K562 (cell line): ENCODE data around the gene SOST. TPM values are rescaled to one million over a fixed set of nuclear protein-coding genes. Genes with fewer than 3 reads are reported as not detected.

Source experiments
- BRCA1 ChIP-seq, 2 experiments: fragments of 450-650 bp in 1 of 2; sonication (generic) in 1 of 2; formaldehyde crosslinking in 1 of 2; IDR thresholded peaks; 2 replicates each; pipeline versions ENCODE4 v1.5.0 to v1.6.1; 2017 to 2020; ENCODE audit warnings: mild to moderate bottlenecking in 1 of 2, missing genetic modification reagents in 1 of 2
- JUND ChIP-seq, 2 experiments: IDR thresholded peaks; 2 replicates in 1 of 2; 3 replicates in 1 of 2; pipeline ENCODE4 v1.6.1; 2011; ENCODE audit warnings: borderline replicate concordance in 2 of 2, low read depth in 2 of 2, low read length in 2 of 2, improper control_type of control experiment in 1 of 2, missing biosample characterization in 1 of 2, missing genetic modification characterization in 1 of 2, missing genetic modification reagents in 1 of 2
- NCOA2 ChIP-seq, 2 experiments: fragments of 450-650 bp; IDR thresholded peaks; 2 replicates each; pipeline ENCODE4 v1.6.1; 2018; ENCODE audit warnings: mild to moderate bottlenecking in 2 of 2, moderate library complexity in 1 of 2; ENCODE audit not compliant: partially characterized antibody in 2 of 2
- RBM15 ChIP-seq: fragments of 200-400 bp; formaldehyde crosslinking; IDR thresholded peaks from 2 replicates; pipeline ENCODE4 v1.6.1; 2018; ENCODE audit warnings: mild to moderate bottlenecking, low read length, moderate library complexity; ENCODE audit not compliant: insufficient read depth
- SMARCE1 ChIP-seq: fragments of 450-650 bp; IDR thresholded peaks from 2 replicates; pipeline ENCODE4 v1.7.1; 2016; ENCODE audit warnings: mild to moderate bottlenecking
- ZC3H8 ChIP-seq: fragments of 450-650 bp; IDR thresholded peaks from 2 replicates; pipeline ENCODE4 v1.6.1; 2017
- polyA plus RNA-seq, 8 experiments: library from polyadenylated mRNA; depleted of rRNA in 4 of 8; stranded (reverse) in 5 of 8; unstranded in 3 of 8; fragments of >200 nt; fragmentation: Nextera tagmentation in 2 of 8; fragmentation: Illumina TruSeq in 1 of 8; extraction: Ambion mirVana in 2 of 8; extraction: Trizol in 1 of 8; gene quantifications; 2 replicates each; pipeline versions ENCODE4 v1.2.1 to v1.2.3, GENCODE V29; 2011 to 2014; ENCODE audit warnings: inconsistent platforms in 1 of 8, missing spikeins in 1 of 8
- total RNA-seq, 7 experiments: library from RNA; depleted of rRNA in 6 of 7; stranded (reverse); fragments of >200 nt in 6 of 7; fragmentation: Illumina TruSeq in 2 of 7; extraction: Trizol in 2 of 7; gene quantifications; 2 replicates each; pipeline versions ENCODE4 v1.2.1 to v1.2.3, GENCODE V29; 2011 to 2021; ENCODE audit warnings: low replicate concordance in 1 of 7
- TF ChIP-seq, protein P1 (sequence below), 2 experiments: fragments of 450-650 bp; formaldehyde crosslinking in 1 of 2; IDR thresholded peaks; 2 replicates each; pipeline versions ENCODE4 v1.4.0 to v1.6.1; 2014 to 2020; ENCODE audit warnings: mild to moderate bottlenecking in 2 of 2, borderline replicate concordance in 1 of 2, low read depth in 1 of 2
- TF ChIP-seq, protein P2 (sequence below): sonication (generic); formaldehyde crosslinking; IDR thresholded peaks from 2 replicates; pipeline ENCODE4 v1.8.1; 2023; ENCODE audit warnings: mild to moderate bottlenecking, missing genetic modification reagents
- TF ChIP-seq, protein P3 (sequence below): fragments of 450-650 bp; formaldehyde crosslinking; IDR thresholded peaks from 2 replicates; pipeline ENCODE4 v1.4.0; 2020; ENCODE audit warnings: mild to moderate bottlenecking, mixed read lengths
- TF ChIP-seq, protein P4 (sequence below): fragments of 250-450 bp; sonication (Bioruptor Pico); IDR thresholded peaks from 2 replicates; pipeline ENCODE4 v1.5.0; 2020; ENCODE audit warnings: mild to moderate bottlenecking
- TF ChIP-seq, protein P5 (sequence below): sonication (generic); formaldehyde crosslinking; IDR thresholded peaks from 2 replicates; pipeline ENCODE4 v1.8.0; 2022; ENCODE audit warnings: mild to moderate bottlenecking, missing genetic modification reagents, borderline replicate concordance

The SOST gene
- total and polyA plus RNA-seq, 9 of the 15 experiments (the other 6 are each of a cell fraction or from before 2014, with no cell fraction given), result not detected

DNA sequence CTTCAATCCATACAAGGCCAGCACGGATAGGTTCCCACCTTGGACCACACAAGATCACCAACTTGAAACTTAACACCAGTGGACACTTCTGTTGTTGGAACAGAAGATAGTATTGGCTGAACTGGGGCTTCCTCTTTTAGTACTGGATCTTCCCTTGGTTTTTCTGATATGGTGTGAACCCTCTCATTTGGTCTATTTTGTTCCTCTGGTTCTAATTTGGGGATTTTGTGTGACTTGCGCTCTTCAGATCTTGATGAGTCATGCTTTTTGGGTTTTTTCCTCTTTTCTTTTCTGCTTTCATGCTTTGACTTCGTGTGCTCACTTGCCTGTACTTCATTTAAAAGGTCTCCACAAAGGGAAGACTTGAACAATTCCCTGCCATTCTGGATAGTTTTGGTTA is 39.0 kb downstream of the SOST start (continued):
- TF ChIP-seq, protein P1, sequence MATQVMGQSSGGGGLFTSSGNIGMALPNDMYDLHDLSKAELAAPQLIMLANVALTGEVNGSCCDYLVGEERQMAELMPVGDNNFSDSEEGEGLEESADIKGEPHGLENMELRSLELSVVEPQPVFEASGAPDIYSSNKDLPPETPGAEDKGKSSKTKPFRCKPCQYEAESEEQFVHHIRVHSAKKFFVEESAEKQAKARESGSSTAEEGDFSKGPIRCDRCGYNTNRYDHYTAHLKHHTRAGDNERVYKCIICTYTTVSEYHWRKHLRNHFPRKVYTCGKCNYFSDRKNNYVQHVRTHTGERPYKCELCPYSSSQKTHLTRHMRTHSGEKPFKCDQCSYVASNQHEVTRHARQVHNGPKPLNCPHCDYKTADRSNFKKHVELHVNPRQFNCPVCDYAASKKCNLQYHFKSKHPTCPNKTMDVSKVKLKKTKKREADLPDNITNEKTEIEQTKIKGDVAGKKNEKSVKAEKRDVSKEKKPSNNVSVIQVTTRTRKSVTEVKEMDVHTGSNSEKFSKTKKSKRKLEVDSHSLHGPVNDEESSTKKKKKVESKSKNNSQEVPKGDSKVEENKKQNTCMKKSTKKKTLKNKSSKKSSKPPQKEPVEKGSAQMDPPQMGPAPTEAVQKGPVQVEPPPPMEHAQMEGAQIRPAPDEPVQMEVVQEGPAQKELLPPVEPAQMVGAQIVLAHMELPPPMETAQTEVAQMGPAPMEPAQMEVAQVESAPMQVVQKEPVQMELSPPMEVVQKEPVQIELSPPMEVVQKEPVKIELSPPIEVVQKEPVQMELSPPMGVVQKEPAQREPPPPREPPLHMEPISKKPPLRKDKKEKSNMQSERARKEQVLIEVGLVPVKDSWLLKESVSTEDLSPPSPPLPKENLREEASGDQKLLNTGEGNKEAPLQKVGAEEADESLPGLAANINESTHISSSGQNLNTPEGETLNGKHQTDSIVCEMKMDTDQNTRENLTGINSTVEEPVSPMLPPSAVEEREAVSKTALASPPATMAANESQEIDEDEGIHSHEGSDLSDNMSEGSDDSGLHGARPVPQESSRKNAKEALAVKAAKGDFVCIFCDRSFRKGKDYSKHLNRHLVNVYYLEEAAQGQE (IDR thresholded peaks at IDR 0.05; ENCODE audit: borderline replicate concordance), result no peak
- TF ChIP-seq, protein P1 (CRISPR knock-in tag; IDR thresholded peaks at IDR 0.05; ENCODE audit: low read depth), result no peak
- TF ChIP-seq, protein P2, sequence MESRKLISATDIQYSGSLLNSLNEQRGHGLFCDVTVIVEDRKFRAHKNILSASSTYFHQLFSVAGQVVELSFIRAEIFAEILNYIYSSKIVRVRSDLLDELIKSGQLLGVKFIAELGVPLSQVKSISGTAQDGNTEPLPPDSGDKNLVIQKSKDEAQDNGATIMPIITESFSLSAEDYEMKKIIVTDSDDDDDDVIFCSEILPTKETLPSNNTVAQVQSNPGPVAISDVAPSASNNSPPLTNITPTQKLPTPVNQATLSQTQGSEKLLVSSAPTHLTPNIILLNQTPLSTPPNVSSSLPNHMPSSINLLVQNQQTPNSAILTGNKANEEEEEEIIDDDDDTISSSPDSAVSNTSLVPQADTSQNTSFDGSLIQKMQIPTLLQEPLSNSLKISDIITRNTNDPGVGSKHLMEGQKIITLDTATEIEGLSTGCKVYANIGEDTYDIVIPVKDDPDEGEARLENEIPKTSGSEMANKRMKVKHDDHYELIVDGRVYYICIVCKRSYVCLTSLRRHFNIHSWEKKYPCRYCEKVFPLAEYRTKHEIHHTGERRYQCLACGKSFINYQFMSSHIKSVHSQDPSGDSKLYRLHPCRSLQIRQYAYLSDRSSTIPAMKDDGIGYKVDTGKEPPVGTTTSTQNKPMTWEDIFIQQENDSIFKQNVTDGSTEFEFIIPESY (CRISPR knock-in tag), result no peak
- TF ChIP-seq SMARCE1 (0 out of 2 replicates have a peak, but pooled peaks have one; percentile 25), ZC3H8 (no peak), RBM15 (no peak), BRCA1 (IDR thresholded peaks at IDR 0.05) (no peak), BRCA1 (CRISPR knock-in tag; IDR thresholded peaks at IDR 0.05) (no peak), JUND (IDR thresholded peaks at IDR 0.05; ENCODE audit: borderline replicate concordance, low read depth, low read length) (no peak), JUND (tag; IDR thresholded peaks at IDR 0.05; ENCODE audit: borderline replicate concordance, low read depth, low read length) (0 out of 3 replicates have a peak, but pooled peaks have one; percentile 55), NCOA2 (IDR thresholded peaks at IDR 0.05; ENCODE audit: partially characterized antibody in 2 of 2) (no peak)
- TF ChIP-seq, protein P3, sequence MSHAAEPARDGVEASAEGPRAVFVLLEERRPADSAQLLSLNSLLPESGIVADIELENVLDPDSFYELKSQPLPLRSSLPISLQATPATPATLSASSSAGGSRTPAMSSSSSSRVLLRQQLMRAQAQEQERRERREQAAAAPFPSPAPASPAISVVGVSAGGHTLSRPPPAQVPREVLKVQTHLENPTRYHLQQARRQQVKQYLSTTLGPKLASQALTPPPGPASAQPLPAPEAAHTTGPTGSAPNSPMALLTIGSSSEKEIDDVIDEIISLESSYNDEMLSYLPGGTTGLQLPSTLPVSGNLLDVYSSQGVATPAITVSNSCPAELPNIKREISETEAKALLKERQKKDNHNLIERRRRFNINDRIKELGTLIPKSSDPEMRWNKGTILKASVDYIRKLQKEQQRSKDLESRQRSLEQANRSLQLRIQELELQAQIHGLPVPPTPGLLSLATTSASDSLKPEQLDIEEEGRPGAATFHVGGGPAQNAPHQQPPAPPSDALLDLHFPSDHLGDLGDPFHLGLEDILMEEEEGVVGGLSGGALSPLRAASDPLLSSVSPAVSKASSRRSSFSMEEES, result no peak
- TF ChIP-seq, protein P4, sequence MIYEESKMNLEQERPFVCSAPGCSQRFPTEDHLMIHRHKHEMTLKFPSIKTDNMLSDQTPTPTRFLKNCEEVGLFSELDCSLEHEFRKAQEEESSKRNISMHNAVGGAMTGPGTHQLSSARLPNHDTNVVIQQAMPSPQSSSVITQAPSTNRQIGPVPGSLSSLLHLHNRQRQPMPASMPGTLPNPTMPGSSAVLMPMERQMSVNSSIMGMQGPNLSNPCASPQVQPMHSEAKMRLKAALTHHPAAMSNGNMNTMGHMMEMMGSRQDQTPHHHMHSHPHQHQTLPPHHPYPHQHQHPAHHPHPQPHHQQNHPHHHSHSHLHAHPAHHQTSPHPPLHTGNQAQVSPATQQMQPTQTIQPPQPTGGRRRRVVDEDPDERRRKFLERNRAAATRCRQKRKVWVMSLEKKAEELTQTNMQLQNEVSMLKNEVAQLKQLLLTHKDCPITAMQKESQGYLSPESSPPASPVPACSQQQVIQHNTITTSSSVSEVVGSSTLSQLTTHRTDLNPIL, result no peak
- TF ChIP-seq, protein P5, sequence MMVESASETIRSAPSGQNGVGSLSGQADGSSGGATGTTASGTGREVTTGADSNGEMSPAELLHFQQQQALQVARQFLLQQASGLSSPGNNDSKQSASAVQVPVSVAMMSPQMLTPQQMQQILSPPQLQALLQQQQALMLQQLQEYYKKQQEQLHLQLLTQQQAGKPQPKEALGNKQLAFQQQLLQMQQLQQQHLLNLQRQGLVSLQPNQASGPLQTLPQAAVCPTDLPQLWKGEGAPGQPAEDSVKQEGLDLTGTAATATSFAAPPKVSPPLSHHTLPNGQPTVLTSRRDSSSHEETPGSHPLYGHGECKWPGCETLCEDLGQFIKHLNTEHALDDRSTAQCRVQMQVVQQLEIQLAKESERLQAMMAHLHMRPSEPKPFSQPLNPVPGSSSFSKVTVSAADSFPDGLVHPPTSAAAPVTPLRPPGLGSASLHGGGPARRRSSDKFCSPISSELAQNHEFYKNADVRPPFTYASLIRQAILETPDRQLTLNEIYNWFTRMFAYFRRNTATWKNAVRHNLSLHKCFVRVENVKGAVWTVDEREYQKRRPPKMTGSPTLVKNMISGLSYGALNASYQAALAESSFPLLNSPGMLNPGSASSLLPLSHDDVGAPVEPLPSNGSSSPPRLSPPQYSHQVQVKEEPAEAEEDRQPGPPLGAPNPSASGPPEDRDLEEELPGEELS (CRISPR knock-in tag), result no peak
